H1 (cell line): ENCODE results near the gene NF1. TPM values are rescaled to one million over a fixed set of nuclear protein-coding genes. Genes with fewer than 3 reads are reported as not detected.

Experiments used
- CTCF ChIA-PET: fragments of 300-600 bp; sonication (Branson Sonifier 250); formaldehyde crosslinking; loops from one replicate; lab custom pipeline; 2021; ENCODE audit not compliant: partially characterized antibody; lab: Charles Lee
- POLR2A ChIA-PET: fragments of 300-600 bp; sonication (Branson Sonifier 250); formaldehyde crosslinking; loops from one replicate; lab custom pipeline; 2021; ENCODE audit warnings: inconsistent platforms; ENCODE audit not compliant: partially characterized antibody; lab: Charles Lee
- DNase-seq, 2 experiments: peaks; one replicate each; pipeline versions ENCODE4 v3.0.0 to v3.0.0-alpha.2; 2010 to 2022; ENCODE audit warnings: low spot score in 2 of 2, low read depth in 1 of 2, mixed read lengths in 1 of 2
- FAIRE-seq: peaks from 2 replicates; lab custom pipeline; 2011; peaks lifted over from hg19 to GRCh38; lab: Jason Lieb, UNC
- H2AFZ ChIP-seq: 2 replicates; pipeline ENCODE4 v1.8.1; 2012; ENCODE audit warnings: low read length, inconsistent platforms
- H2AK5ac ChIP-seq: 2 replicates; pipeline ENCODE4 v1.6.1; 2013; ENCODE audit warnings: low read depth, low read length
- H2BK120ac ChIP-seq: replicated peaks from 2 replicates; pipeline ENCODE3; 2013; ENCODE audit warnings: low read depth, low read length, inconsistent platforms
- H2BK12ac ChIP-seq: 2 replicates; pipeline ENCODE4 v1.6.1; 2013; ENCODE audit warnings: low read depth, low read length
- H2BK15ac ChIP-seq: 2 replicates; pipeline ENCODE4 v1.6.1; 2013; ENCODE audit warnings: low read length
- H2BK20ac ChIP-seq: 2 replicates; pipeline ENCODE4 v1.6.1; 2013; ENCODE audit warnings: low read length
- H2BK5ac ChIP-seq: 2 replicates; pipeline ENCODE4 v1.6.1; 2013; ENCODE audit warnings: low read depth, low read length
- H3K14ac ChIP-seq: 2 replicates; pipeline ENCODE4 v1.6.1; 2013; ENCODE audit warnings: inconsistent platforms; ENCODE audit not compliant: insufficient read length
- H3K18ac ChIP-seq: 2 replicates; pipeline ENCODE4 v1.6.1; 2013; ENCODE audit warnings: low read length; ENCODE audit errors: extremely low read depth
- H3K23ac ChIP-seq: 2 replicates; pipeline ENCODE4 v1.6.1; 2013; ENCODE audit warnings: inconsistent platforms; ENCODE audit not compliant: insufficient read length
- H3K23me2 ChIP-seq: 2 replicates; pipeline ENCODE4 v1.6.1; 2013; ENCODE audit warnings: low read depth, low read length
- H3K27ac ChIP-seq: 2 replicates; pipeline ENCODE4 v1.6.1; 2011; ENCODE audit warnings: low read depth, low read length, inconsistent platforms
- H3K27me3 ChIP-seq, 4 experiments: replicated peaks in 1 of 4; 1 replicate in 1 of 4; 2 replicates in 3 of 4; pipeline versions ENCODE4 v1.6.1 to v1.8.1; 2011 to 2013; ENCODE audit warnings: low read length in 3 of 4, mild to moderate bottlenecking in 3 of 4, inconsistent platforms in 2 of 4, mixed read lengths in 2 of 4, moderate library complexity in 1 of 4; ENCODE audit not compliant: control insufficient read depth in 3 of 4, insufficient read depth in 3 of 4; ENCODE audit errors: extremely low read depth in 1 of 4
- H3K36me3 ChIP-seq, 4 experiments: 2 replicates each; pipeline versions ENCODE4 v1.6.1 to v1.8.1; 2011 to 2013; ENCODE audit warnings: mild to moderate bottlenecking in 4 of 4, low read length in 3 of 4, moderate library complexity in 2 of 4, control low read depth in 1 of 4, inconsistent platforms in 1 of 4; ENCODE audit not compliant: insufficient read depth in 4 of 4, control insufficient read depth in 2 of 4
- H3K4ac ChIP-seq: replicated peaks from 2 replicates; pipeline ENCODE3; 2013; ENCODE audit warnings: low read length, low read depth, mixed read lengths, inconsistent platforms; ENCODE audit not compliant: insufficient read length
- H3K4me1 ChIP-seq, 4 experiments: replicated peaks in 1 of 4; 1 replicate in 1 of 4; 2 replicates in 3 of 4; pipeline versions ENCODE4 v1.6.1 to v1.8.1; 2011 to 2013; ENCODE audit warnings: low read length in 3 of 4, inconsistent platforms in 2 of 4, mixed read lengths in 1 of 4; ENCODE audit not compliant: insufficient read depth in 4 of 4, control insufficient read depth in 3 of 4
- H3K4me2 ChIP-seq, 2 experiments: 2 replicates each; pipeline versions ENCODE4 v1.6.1 to v1.8.1; 2011 to 2013; ENCODE audit warnings: low read depth in 2 of 2, low read length in 2 of 2, control low read depth in 1 of 2, inconsistent platforms in 1 of 2, mild to moderate bottlenecking in 1 of 2; ENCODE audit not compliant: insufficient read depth in 1 of 2
- H3K4me3 ChIP-seq, 4 experiments: fragments of 200-600, 300-600 bp in 1 of 4; sonication (generic), shearing (Covaris generic), sonication (Bioruptor Twin) in 1 of 4; 2 replicates each; pipeline versions ENCODE4 v1.5.1 to v1.8.1; 2011 to 2016; ENCODE audit warnings: low read length in 4 of 4, low read depth in 3 of 4, control low read depth in 2 of 4, inconsistent platforms in 2 of 4, mild to moderate bottlenecking in 2 of 4, mixed read lengths in 1 of 4, moderate library complexity in 1 of 4; ENCODE audit not compliant: insufficient read depth in 2 of 4; ENCODE audit errors: extremely low read depth in 1 of 4
- H3K56ac ChIP-seq: replicated peaks from 2 replicates; pipeline ENCODE3; 2013; ENCODE audit warnings: low read depth, mild to moderate bottlenecking, mixed read lengths, low read length, inconsistent platforms; ENCODE audit not compliant: insufficient read length
- H3K79me1 ChIP-seq: 2 replicates; pipeline ENCODE4 v1.6.1; 2013; ENCODE audit warnings: low read depth, low read length, control low read depth
- H3K79me2 ChIP-seq, 2 experiments: 2 replicates each; pipeline versions ENCODE4 v1.6.1 to v1.8.1; 2012 to 2013; ENCODE audit warnings: low read length in 2 of 2, mild to moderate bottlenecking in 2 of 2, inconsistent platforms in 1 of 2; ENCODE audit not compliant: insufficient read depth in 2 of 2, control insufficient read depth in 1 of 2
- H3K9ac ChIP-seq, 4 experiments: replicated peaks in 1 of 4; 1 replicate in 1 of 4; 2 replicates in 3 of 4; pipeline versions ENCODE4 v1.6.1 to v1.8.1; 2011 to 2013; ENCODE audit warnings: low read depth in 3 of 4, low read length in 3 of 4, control low read depth in 2 of 4, mild to moderate bottlenecking in 2 of 4, moderate library complexity in 2 of 4, inconsistent platforms in 1 of 4; ENCODE audit errors: extremely low read depth in 1 of 4
- H3K9me3 ChIP-seq, 2 experiments: 2 replicates each; pipeline versions ENCODE4 v1.6.1 to v1.8.1; 2012 to 2013; ENCODE audit warnings: mild to moderate bottlenecking in 2 of 2, moderate library complexity in 2 of 2, control low read depth in 1 of 2, inconsistent platforms in 1 of 2, low read depth in 1 of 2, low read length in 1 of 2, mixed read lengths in 1 of 2; ENCODE audit not compliant: insufficient read depth in 2 of 2
- H4K20me1 ChIP-seq, 2 experiments: replicated peaks in 1 of 2; 2 replicates each; pipeline versions ENCODE3 to v1.8.1; 2011 to 2013; ENCODE audit warnings: inconsistent platforms in 2 of 2, low read length in 2 of 2, mild to moderate bottlenecking in 1 of 2; ENCODE audit not compliant: insufficient read depth in 2 of 2, control insufficient read depth in 1 of 2
- H4K5ac ChIP-seq: 2 replicates; pipeline ENCODE4 v1.6.1; 2013; ENCODE audit warnings: low read length, low read depth, mixed read lengths, inconsistent platforms; ENCODE audit not compliant: insufficient read length
- H4K8ac ChIP-seq: 2 replicates; pipeline ENCODE4 v1.8.0; 2013; ENCODE audit warnings: mild to moderate bottlenecking, moderate library complexity, low read length, inconsistent platforms; ENCODE audit not compliant: insufficient read depth; ENCODE audit errors: extremely low read depth
- H4K91ac ChIP-seq: replicated peaks from 2 replicates; pipeline ENCODE3; 2013; ENCODE audit warnings: low read length, mixed read lengths, inconsistent platforms; ENCODE audit not compliant: insufficient read length
- BRCA1 ChIP-seq: IDR thresholded peaks from 2 replicates; pipeline ENCODE4 v1.6.1; 2012; ENCODE audit warnings: low read depth, low read length, improper control_type of control experiment
- HDAC2 ChIP-seq, 2 experiments: fragments of 300-600 bp in 1 of 2; sonication (generic) in 1 of 2; IDR thresholded peaks; 2 replicates each; pipeline ENCODE4 v1.6.1; 2011 to 2012; ENCODE audit warnings: low read depth in 2 of 2, low read length in 2 of 2, mild to moderate bottlenecking in 2 of 2, moderate library complexity in 2 of 2, borderline replicate concordance in 1 of 2, inconsistent platforms in 1 of 2
- JUN ChIP-seq: IDR thresholded peaks from 2 replicates; pipeline ENCODE4 v1.6.1; 2011; ENCODE audit warnings: low read depth, mild to moderate bottlenecking, improper control_type of control experiment, low read length
- NRF1 ChIP-seq: IDR thresholded peaks from 2 replicates; pipeline ENCODE4 v1.6.1; 2011; ENCODE audit warnings: mild to moderate bottlenecking, low read depth, low read length, improper control_type of control experiment
- PHF8 ChIP-seq: fragments of 200-600 bp; sonication (generic); conservative IDR thresholded peaks from 2 replicates; pipeline ENCODE4 v1.7.1; 2012; ENCODE audit warnings: low read depth, mild to moderate bottlenecking, inconsistent platforms, low read length, moderate library complexity
- SIN3A ChIP-seq, 2 experiments: IDR thresholded peaks in 1 of 2; conservative IDR thresholded peaks in 1 of 2; 2 replicates each; pipeline ENCODE4 v1.6.1; 2011 to 2012; ENCODE audit warnings: low read length in 2 of 2, improper control_type of control experiment in 1 of 2, low read depth in 1 of 2, mild to moderate bottlenecking in 1 of 2
- TBP ChIP-seq: IDR thresholded peaks from 2 replicates; pipeline ENCODE4 v1.6.1; 2011; ENCODE audit warnings: low read depth, low read length, improper control_type of control experiment
- WGBS, 2 experiments: shearing (Covaris generic) in 1 of 2; methylation state at CpG; one replicate each; pipeline versions ENCODE4 v1.1.6 to v1.1.7; 2013 to 2015; ENCODE audit warnings: low lambda C conversion rate in 2 of 2, mixed read lengths in 2 of 2, inconsistent platforms in 1 of 2, low coverage in 1 of 2, missing lambda C conversion rate in 1 of 2; ENCODE audit not compliant: insufficient replicate concordance in 2 of 2, insufficient coverage in 1 of 2, insufficient read length in 1 of 2; ENCODE audit errors: extremely low coverage in 1 of 2, missing lambda C conversion rate in 1 of 2; 5-methylcytosine and 5-hydroxymethylcytosine counted together
- polyA plus RNA-seq, 7 experiments: library from polyadenylated mRNA; depleted of rRNA in 3 of 7; stranded (reverse) in 5 of 7; unstranded in 2 of 7; fragments of >200 nt in 5 of 7; fragments of 200-250 nt in 2 of 7; gene quantifications; 1 replicate in 5 of 7; 2 replicates in 1 of 7; 4 replicates in 1 of 7; pipeline versions ENCODE4 v1.2.1 to v1.2.3, GENCODE V29; 2011 to 2013; ENCODE audit warnings: missing spikeins in 2 of 7, mixed read lengths in 2 of 7
- total RNA-seq: library from RNA; stranded (reverse); fragmentation: NEBNext Ultra II Directional; extraction: Animal tissue kit (Norgen Biotek cat#: 25700); gene quantifications from 2 replicates; pipeline ENCODE4 v1.2.1, GENCODE V29; 2021

Gene NF1
- total and polyA plus RNA-seq, 2 of the 8 experiments (the other 6 are each of a cell fraction or from before 2014, with no cell fraction given): 19.3 to 29.6 TPM

GRCh38 chr17:31296142-31296541, 201.4 kb downstream of the NF1 start:
- no peak overlapping the region for H3K23ac ChIP-seq
- H3K79me2 ChIP-seq: no peaks in the 10 kb centered on the region
- WGBS, 2 experiments: 83% methylated on average over 2 of the region's 2 CpGs; no CpG with 5 or more reads in 1 of the 2 experiments
- no peak overlapping the region for H2BK120ac ChIP-seq
- no peak overlapping the region for H3K4me2 ChIP-seq
- H3K4me3 ChIP-seq: no peak overlapping the region
- no peak overlapping the region for H2AK5ac ChIP-seq
- H2BK12ac ChIP-seq: no peak overlapping the region
- no peak overlapping the region for H4K8ac ChIP-seq
- no peaks in the 10 kb centered on the region for H3K27me3 ChIP-seq
- POLR2A ChIA-PET: no interaction called here
- no peaks in the 10 kb centered on the region for H4K20me1 ChIP-seq
- no peak overlapping the region for H3K18ac ChIP-seq
- CTCF ChIA-PET: no interaction called here
- no peak overlapping the region for H2BK15ac ChIP-seq
- no peak overlapping the region for H2AFZ ChIP-seq
- H3K4me1 ChIP-seq: peaks cover 0 to 3% (median 0%) of the 10 kb centered on the region in 4 experiments; a peak in 1 of 7 replicates
- H3K9ac ChIP-seq: no peak overlapping the region
- no peaks in the 10 kb centered on the region for H3K36me3 ChIP-seq
- H3K79me1 ChIP-seq: no peaks in the 10 kb centered on the region
- no peak overlapping the region for H2BK20ac ChIP-seq
- no peak overlapping the region for H3K27ac ChIP-seq
- no peaks in the 10 kb centered on the region for H3K23me2 ChIP-seq
- no peak overlapping the region for H3K56ac ChIP-seq
- DNase-seq (no peak), FAIRE-seq (no peak)
- H4K91ac ChIP-seq: no peak overlapping the region
- H4K5ac ChIP-seq: no peak overlapping the region
- TF ChIP-seq TBP: no peak
- TF ChIP-seq HDAC2 (IDR thresholded peaks at IDR 0.05; ENCODE audit: borderline replicate concordance in 1 of 2, low read depth in 2 of 2, low read length in 2 of 2): no peak
- no peak for TF ChIP-seq JUN
- TF ChIP-seq SIN3A (conservative IDR thresholded peaks at IDR 0.05 in 1 of 2, IDR thresholded peaks at IDR 0.05 in 1 of 2; ENCODE audit: low read depth in 1 of 2, low read length in 2 of 2): no peak
- TF ChIP-seq PHF8: no peak
- no peak for TF ChIP-seq BRCA1
- TF ChIP-seq NRF1: no peak
- H3K4ac ChIP-seq: no peak overlapping the region
- no peak overlapping the region for H3K14ac ChIP-seq
- no peak overlapping the region for H2BK5ac ChIP-seq
- peaks cover 0 to 5% of the 10 kb centered on the region in 2 experiments; a peak in 1 of 4 replicates for H3K9me3 ChIP-seq
